Sigmoid colon (tissue), 7 donors: ENCODE results near the gene RACGAP1. TPM values are rescaled to one million over a fixed set of nuclear protein-coding genes. Genes with fewer than 3 reads are reported as not detected.

ENCODE experiments used
- DNase-seq: peaks from one replicate; pipeline ENCODE4 v3.0.0-alpha.2; 2019
- H3K27ac ChIP-seq, 4 donors: fragments of 200-600 bp; sonication (generic); one replicate each; pipeline ENCODE4 v1.5.1; 2016 to 2019; ENCODE audit warnings: mild to moderate bottlenecking in 1 of 4
- H3K27me3 ChIP-seq, 3 donors: fragments of 200-600 bp; sonication (generic); one replicate each; pipeline ENCODE4 v1.5.1; 2019; ENCODE audit warnings: mild to moderate bottlenecking in 1 of 3
- H3K36me3 ChIP-seq, 4 donors: fragments of 200-600 bp; sonication (generic); one replicate each; pipeline ENCODE4 v1.5.1; 2016 to 2019
- H3K4me1 ChIP-seq, 4 donors: fragments of 200-600 bp; sonication (generic); one replicate each; pipeline ENCODE4 v1.5.1; 2017 to 2019
- H3K4me3 ChIP-seq, 4 donors: fragments of 200-600 bp; sonication (generic); one replicate each; pipeline ENCODE4 v1.5.1; 2017 to 2019; ENCODE audit warnings: mild to moderate bottlenecking in 2 of 4, moderate library complexity in 1 of 4
- H3K9me3 ChIP-seq, 4 donors: fragments of 200-600 bp in 3 of 4; sonication (generic) in 3 of 4; one replicate each; pipeline versions ENCODE4 v1.5.1 to v1.6.1; 2013 to 2019
- EP300 ChIP-seq, 4 donors: sonication (generic); formaldehyde crosslinking; IDR thresholded peaks; one replicate each; pipeline ENCODE4 v1.6.1; 2017; ENCODE audit warnings: antibody characterized with exemption in 4 of 4
- POLR2A ChIP-seq, 2 donors: fragments of 450-650 bp; IDR thresholded peaks; one replicate each; pipeline ENCODE4 v1.6.1; 2016; ENCODE audit warnings: antibody characterized with exemption in 2 of 2, mild to moderate bottlenecking in 2 of 2, moderate library complexity in 2 of 2
- POLR2AphosphoS5 ChIP-seq, 4 donors: sonication (generic); formaldehyde crosslinking; IDR thresholded peaks; one replicate each; pipeline ENCODE4 v1.6.1; 2017; ENCODE audit warnings: antibody characterized with exemption in 4 of 4
- WGBS, 2 donors: extraction: QIAGEN DNeasy Blood & Tissue Kit; methylation state at CpG; one replicate each; pipeline ENCODE4 v1.1.7; 2013; 5-methylcytosine and 5-hydroxymethylcytosine counted together
- intact Hi-C: fragments of 100-400 bp; cut with DNase I; formaldehyde crosslinking; loops from one replicate; pipeline ENCODE4 v1.15.1; 2023
- polyA plus RNA-seq, 3 donors: library from polyadenylated mRNA; stranded (reverse); fragments of 200-250 nt; gene quantifications; one replicate each; pipeline ENCODE4 v1.2.3, GENCODE V29; 2013
- total RNA-seq, 4 donors: library from RNA; depleted of rRNA; stranded (reverse); fragments of >200 nt; gene quantifications; one replicate each; pipeline ENCODE4 v1.1.0, GENCODE V29; 2016
- TF ChIP-seq, protein P1 (sequence below), 4 experiments: fragments of 450-650 bp in 3 of 4; fragments of 200-600 bp in 1 of 4; IDR thresholded peaks; one replicate each; pipeline ENCODE4 v1.5.1; 2016 to 2019; ENCODE audit warnings: antibody characterized with exemption in 4 of 4, mild to moderate bottlenecking in 3 of 4, moderate library complexity in 2 of 4
- donor health status: healthy with polysubstance abuse.
- donor health status: Bipolar disorder and iron deficiency.
- donor health status: healthy.

RACGAP1 gene
- total and polyA plus RNA-seq, 7 donors: 4.8 to 42.6 (median 22.5) TPM

DNA sequence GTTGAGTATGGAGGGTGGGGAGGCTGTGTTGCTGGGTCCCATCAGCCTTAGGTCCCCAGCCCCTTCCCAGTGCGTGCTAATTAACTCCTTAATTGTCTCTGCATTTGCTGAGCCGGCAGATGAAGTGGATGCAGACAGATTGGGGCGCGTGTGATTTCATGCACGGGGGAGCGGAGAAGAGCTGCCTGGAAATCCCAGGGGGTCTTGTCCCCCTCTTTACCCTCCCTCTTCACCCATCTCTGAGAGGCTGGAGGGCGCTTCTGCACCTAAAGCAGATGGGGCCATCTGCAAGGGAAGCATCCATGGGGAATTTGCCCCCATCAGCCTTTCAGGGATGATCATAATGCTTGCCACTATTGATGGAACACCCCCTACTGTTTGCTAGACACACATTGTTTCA is 27.7 kb upstream of the RACGAP1 start:
- 93 to 96% methylated on average over 7 of the region's 7 CpGs for WGBS, 2 donors
- no peak for TF ChIP-seq EP300 (IDR thresholded peaks at IDR 0.05)
- no peak for TF ChIP-seq POLR2A (IDR thresholded peaks at IDR 0.05)
- TF ChIP-seq, protein P1, sequence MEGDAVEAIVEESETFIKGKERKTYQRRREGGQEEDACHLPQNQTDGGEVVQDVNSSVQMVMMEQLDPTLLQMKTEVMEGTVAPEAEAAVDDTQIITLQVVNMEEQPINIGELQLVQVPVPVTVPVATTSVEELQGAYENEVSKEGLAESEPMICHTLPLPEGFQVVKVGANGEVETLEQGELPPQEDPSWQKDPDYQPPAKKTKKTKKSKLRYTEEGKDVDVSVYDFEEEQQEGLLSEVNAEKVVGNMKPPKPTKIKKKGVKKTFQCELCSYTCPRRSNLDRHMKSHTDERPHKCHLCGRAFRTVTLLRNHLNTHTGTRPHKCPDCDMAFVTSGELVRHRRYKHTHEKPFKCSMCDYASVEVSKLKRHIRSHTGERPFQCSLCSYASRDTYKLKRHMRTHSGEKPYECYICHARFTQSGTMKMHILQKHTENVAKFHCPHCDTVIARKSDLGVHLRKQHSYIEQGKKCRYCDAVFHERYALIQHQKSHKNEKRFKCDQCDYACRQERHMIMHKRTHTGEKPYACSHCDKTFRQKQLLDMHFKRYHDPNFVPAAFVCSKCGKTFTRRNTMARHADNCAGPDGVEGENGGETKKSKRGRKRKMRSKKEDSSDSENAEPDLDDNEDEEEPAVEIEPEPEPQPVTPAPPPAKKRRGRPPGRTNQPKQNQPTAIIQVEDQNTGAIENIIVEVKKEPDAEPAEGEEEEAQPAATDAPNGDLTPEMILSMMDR (IDR thresholded peaks at IDR 0.05): no peak
- intact Hi-C loops: no loop called here

DNA sequence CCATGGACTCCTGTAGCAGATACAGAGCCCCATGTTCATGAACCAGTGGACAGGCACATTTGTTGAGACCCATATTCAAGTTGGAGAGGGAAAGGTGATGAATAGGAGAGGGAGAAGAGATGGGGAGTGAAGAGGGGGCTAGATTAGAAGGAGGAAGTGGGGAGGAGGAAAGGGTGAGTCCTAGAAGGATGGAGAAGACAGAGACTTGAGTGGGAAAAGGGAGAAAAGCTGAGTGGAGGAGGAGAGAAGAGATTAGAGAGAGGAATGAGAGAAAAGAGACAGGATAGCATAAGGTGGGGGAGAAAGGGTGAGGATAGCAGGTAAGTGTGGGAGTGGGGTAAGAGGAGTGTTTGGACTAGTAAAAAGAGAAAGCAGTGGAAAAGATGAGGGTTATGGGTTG is 27.2 kb upstream of the RACGAP1 start:
- Histone ChIP-seq H3K4me1 (peaks cover 0 to 35% (median 30%) of the 10 kb centered on the region in 4 donors), H3K27me3 (no peaks in the 10 kb centered on the region), H3K27ac (no peak overlapping the region), H3K4me3 (no peak overlapping the region), H3K9me3 (no peaks in the 10 kb centered on the region), H3K36me3 (no peaks in the 10 kb centered on the region)
- DNase-seq: no peak
- intact Hi-C loops: no loop called here
- TF ChIP-seq EP300 (IDR thresholded peaks at IDR 0.05) (no peak), POLR2AphosphoS5 (IDR thresholded peaks at IDR 0.05) (no peak), POLR2A (IDR thresholded peaks at IDR 0.05) (no peak)
- TF ChIP-seq, protein P1 (IDR thresholded peaks at IDR 0.05): no peak

More for the DNA sequence above, 27.7 kb upstream of the RACGAP1 start:
- no peaks in the 10 kb centered on the region for H3K9me3 ChIP-seq
- no peak overlapping the region for H3K27ac ChIP-seq
- H3K4me1 ChIP-seq: peaks cover 0 to 38% (median 33%) of the 10 kb centered on the region in 4 donors
- no peaks in the 10 kb centered on the region for H3K27me3 ChIP-seq
- H3K4me3 ChIP-seq: no peak overlapping the region
- H3K36me3 ChIP-seq: no peaks in the 10 kb centered on the region
- no peak for DNase-seq

DNA sequence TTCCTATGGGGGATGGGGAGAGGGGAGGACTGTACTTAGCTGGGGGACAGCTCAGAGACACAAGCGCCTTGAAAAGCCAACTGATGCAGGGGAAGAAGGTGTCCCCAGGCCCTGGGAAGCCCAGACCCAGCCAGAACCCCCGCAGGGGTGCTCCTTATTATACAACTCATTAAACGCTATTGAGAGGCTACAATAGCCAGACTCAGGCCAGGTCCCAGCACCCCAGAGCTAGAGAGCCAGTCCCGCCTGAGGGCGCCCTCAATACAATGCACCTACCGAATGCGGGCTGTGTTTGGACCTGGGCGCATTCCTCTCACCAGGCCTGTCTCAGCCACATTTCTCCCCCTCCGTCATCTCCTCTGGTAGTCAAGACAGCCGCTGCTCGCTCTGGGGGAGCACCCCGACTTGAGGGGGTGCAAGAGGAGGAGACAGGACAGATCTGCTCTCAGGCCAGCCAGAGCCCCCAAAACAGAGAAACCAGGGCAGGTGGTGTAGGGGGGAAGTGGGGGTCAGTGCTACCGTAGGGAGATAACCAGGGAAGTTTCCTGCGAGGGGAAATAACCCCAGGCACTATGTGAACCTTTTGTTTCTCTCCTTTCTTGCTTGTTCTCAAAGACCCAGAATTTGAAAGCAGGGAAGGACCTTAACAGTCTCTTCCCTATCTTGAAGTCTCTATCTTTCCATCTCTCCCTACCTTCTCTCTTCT is 26.0 kb upstream of the RACGAP1 start:
- WGBS, 2 donors: 61 to 74% methylated on average over 14 of the region's 14 CpGs
- Histone ChIP-seq H3K27ac (peak overlapping the region; percentile 1 to 26 (median 15)), H3K36me3 (no peaks in the 10 kb centered on the region), H3K4me3 (peak overlapping the region in 2 of 4 donors; percentile 25 to 37), H3K4me1 (peaks cover 0 to 25% (median 20%) of the 10 kb centered on the region in 4 donors), H3K27me3 (no peaks in the 10 kb centered on the region), H3K9me3 (no peaks in the 10 kb centered on the region)
- no peak for DNase-seq
- TF ChIP-seq, protein P1 (IDR thresholded peaks at IDR 0.05): no peak
- TF ChIP-seq POLR2AphosphoS5 (IDR thresholded peaks at IDR 0.05) (no peak), POLR2A (IDR thresholded peaks at IDR 0.05) (no peak), EP300 (IDR thresholded peaks at IDR 0.05) (no peak)
- intact Hi-C loops: no loop called here

DNA sequence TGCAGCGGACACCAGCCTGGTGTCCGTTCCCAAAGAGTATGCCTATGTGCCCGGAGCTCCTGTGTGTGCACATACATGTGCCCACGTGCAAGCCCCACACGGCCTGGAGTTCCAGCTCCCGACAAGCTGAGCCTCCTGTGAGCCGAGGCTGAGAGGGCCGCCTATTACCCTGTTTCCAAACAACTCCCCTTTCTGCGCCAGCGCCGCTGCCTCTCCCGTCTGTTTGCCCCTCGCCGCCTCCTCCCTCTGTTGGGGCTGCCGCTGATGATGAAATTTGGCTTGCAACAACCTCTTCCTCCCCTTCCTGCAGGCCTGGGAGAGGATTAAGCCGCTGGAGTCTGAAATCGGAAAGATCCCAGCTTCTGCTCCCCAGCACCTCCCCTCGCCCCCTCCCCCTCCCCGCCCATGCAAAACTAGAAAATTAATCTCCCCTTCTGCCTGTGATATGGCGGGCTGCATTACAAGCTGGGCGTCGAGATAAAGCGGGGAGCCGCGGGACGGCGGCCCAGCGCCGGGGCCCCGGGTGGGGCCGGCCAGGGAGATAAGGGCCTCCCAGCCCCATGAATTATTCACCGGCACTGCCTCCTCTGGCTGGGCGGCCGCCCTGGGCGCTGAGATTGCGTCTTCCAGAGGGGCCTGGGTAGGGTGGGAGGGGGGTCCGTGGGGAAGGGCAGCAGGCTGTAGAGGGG is 25.3 kb upstream of the RACGAP1 start:
- H3K4me1 ChIP-seq: peaks cover 0 to 18% (median 13%) of the 10 kb centered on the region in 4 donors
- intact Hi-C loops: no loop called here

More for the DNA sequence above, 25.3 kb upstream of the RACGAP1 start:
- H3K27ac ChIP-seq: peak overlapping the region; percentile 1 to 26 (median 15)
- WGBS, 2 donors: 8 to 11% methylated on average over 37 of the region's 37 CpGs
- peak; percentile 93 for DNase-seq
- no peaks in the 10 kb centered on the region for H3K27me3 ChIP-seq
- H3K4me3 ChIP-seq: peak overlapping the region; percentile 10 to 37 (median 30)
- TF ChIP-seq EP300 (IDR thresholded peaks at IDR 0.05) (no peak), POLR2AphosphoS5 (IDR thresholded peaks at IDR 0.05) (no peak), POLR2A (IDR thresholded peaks at IDR 0.05) (no peak)
- TF ChIP-seq, protein P1 (IDR thresholded peaks at IDR 0.05): no peak
- H3K9me3 ChIP-seq: no peaks in the 10 kb centered on the region
- H3K36me3 ChIP-seq: no peaks in the 10 kb centered on the region
